ENCODE results near the gene FAM131B.
"Not testable (repeated sequence)": the region's sequence is repeated elsewhere in the genome, so short reads cannot be mapped to it uniquely, and the experiment has no call there.

Gene FAM131B

GRCh38 chr7:143407287-143408251 lies 45.1 kb upstream of the FAM131B start:
- Histone ChIP-seq H3K27me3 (peaks cover 10% of the 10 kb centered on the region), H3K4me3 (ENCODE audit: low read depth in 1 of 2, low read length in 1 of 2) (no peak overlapping the region), H3K27ac (peak overlapping the region; percentile 15), H3K36me3 (no peaks in the 10 kb centered on the region), H3K9me3 (no peaks in the 10 kb centered on the region), H3K4me1 (ENCODE audit: control insufficient read depth in 1 of 2, insufficient read depth in 1 of 2, low read depth in 1 of 2, low read length in 1 of 2) (peaks cover 40 to 43% of the 10 kb centered on the region in 2 experiments)
- TF ChIP-seq, protein P1, sequence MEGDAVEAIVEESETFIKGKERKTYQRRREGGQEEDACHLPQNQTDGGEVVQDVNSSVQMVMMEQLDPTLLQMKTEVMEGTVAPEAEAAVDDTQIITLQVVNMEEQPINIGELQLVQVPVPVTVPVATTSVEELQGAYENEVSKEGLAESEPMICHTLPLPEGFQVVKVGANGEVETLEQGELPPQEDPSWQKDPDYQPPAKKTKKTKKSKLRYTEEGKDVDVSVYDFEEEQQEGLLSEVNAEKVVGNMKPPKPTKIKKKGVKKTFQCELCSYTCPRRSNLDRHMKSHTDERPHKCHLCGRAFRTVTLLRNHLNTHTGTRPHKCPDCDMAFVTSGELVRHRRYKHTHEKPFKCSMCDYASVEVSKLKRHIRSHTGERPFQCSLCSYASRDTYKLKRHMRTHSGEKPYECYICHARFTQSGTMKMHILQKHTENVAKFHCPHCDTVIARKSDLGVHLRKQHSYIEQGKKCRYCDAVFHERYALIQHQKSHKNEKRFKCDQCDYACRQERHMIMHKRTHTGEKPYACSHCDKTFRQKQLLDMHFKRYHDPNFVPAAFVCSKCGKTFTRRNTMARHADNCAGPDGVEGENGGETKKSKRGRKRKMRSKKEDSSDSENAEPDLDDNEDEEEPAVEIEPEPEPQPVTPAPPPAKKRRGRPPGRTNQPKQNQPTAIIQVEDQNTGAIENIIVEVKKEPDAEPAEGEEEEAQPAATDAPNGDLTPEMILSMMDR (IDR thresholded peaks at IDR 0.05): no peak

- TF ChIP-seq, protein P1 (IDR thresholded peaks at IDR 0.05): no peak
- Histone ChIP-seq H3K4me3 (ENCODE audit: low read depth in 1 of 2, low read length in 1 of 2) (no peak overlapping the region), H3K27me3 (peaks cover 10% of the 10 kb centered on the region), H3K27ac (no peak overlapping the region), H3K4me1 (ENCODE audit: control insufficient read depth in 1 of 2, insufficient read depth in 1 of 2, low read depth in 1 of 2, low read length in 1 of 2) (peaks cover 34 to 36% of the 10 kb centered on the region in 2 experiments), H3K9me3 (no peaks in the 10 kb centered on the region), H3K36me3 (no peaks in the 10 kb centered on the region)
Measured at GRCh38 chr7:143406002-143406357, 43.5 kb upstream of the FAM131B start.

DNA sequence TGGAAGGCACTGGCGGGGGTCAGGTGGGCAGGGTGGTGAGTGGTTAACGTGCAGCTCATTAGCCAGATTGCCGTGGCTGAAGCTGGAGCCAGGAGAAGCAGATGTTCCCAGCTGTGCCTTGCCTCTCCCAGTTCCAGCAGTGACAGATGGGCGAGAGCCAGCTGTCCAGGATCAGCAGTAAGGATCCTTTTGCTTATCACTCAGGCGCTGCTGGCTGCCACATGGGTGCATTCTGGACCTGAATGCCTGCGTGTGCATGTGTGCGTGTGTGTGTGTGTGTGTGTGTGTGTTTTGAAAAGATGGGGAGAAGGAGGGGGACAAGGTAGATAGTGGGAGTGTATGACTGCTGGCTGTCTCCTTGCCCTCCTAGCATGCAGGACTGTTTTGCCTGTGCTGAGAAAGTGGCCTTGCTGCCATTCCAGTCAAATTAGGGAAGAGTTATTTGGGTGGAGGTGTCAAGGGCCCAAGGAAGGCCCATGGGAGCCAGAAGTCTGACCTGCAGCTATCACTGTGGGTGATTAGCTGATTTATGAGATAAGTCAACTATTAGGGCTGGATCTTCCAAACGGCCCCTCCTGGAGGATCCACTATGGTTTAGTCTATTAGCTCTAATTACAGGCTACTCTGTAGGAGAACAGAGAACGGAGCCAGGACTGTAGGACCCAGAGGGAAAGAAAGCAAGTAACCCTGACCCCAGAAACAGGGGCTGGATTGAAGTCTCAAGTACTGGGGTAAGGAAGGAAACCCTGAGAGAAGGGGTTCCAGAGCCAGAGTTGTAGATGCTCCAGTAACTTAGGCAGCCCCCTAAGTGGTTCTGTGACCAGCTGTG lies 42.9 kb upstream of the FAM131B start:
- H3K4me3 ChIP-seq (ENCODE audit: low read depth in 1 of 2, low read length in 1 of 2): no peak overlapping the region
- H3K36me3 ChIP-seq: no peaks in the 10 kb centered on the region
- peaks cover 10% of the 10 kb centered on the region for H3K27me3 ChIP-seq
- TF ChIP-seq, protein P1 (IDR thresholded peaks at IDR 0.05): no peak
- no peaks in the 10 kb centered on the region for H3K9me3 ChIP-seq
- H3K27ac ChIP-seq: no peak overlapping the region
- H3K4me1 ChIP-seq (ENCODE audit: control insufficient read depth in 1 of 2, insufficient read depth in 1 of 2, low read depth in 1 of 2, low read length in 1 of 2): peaks cover 28 to 31% of the 10 kb centered on the region in 2 experiments

- not testable (repeated sequence) for H3K27me3 ChIP-seq; H3K36me3 ChIP-seq; H3K4me3 ChIP-seq (ENCODE audit: low read depth in 1 of 2, low read length in 1 of 2); H3K27ac ChIP-seq; H3K9me3 ChIP-seq; H3K4me1 ChIP-seq (ENCODE audit: control insufficient read depth in 1 of 2, insufficient read depth in 1 of 2, low read depth in 1 of 2, low read length in 1 of 2)
Measured at GRCh38 chr7:143402233-143402632, 39.7 kb upstream of the FAM131B start.

- Histone ChIP-seq H3K27me3 (no peaks in the 10 kb centered on the region), H3K36me3 (peaks cover 1% of the 10 kb centered on the region), H3K27ac (no peak overlapping the region), H3K9me3 (no peaks in the 10 kb centered on the region), H3K4me1 (ENCODE audit: control insufficient read depth in 1 of 2, insufficient read depth in 1 of 2, low read depth in 1 of 2, low read length in 1 of 2) (no peaks in the 10 kb centered on the region), H3K4me3 (ENCODE audit: low read depth in 1 of 2, low read length in 1 of 2) (no peak overlapping the region)
- TF ChIP-seq, protein P1 (IDR thresholded peaks at IDR 0.05): no peak
Measured at GRCh38 chr7:143401265-143401664, 38.8 kb upstream of the FAM131B start.
